Loucy (cell line): ENCODE measurements around the gene CDH13.

Experiments
- H2AFZ ChIP-seq: fragments of 200-600 bp; sonication (generic); 2 replicates; pipeline ENCODE4 v1.6.0; 2016; ENCODE audit warnings: antibody characterized with exemption, mild to moderate bottlenecking, low read length, moderate library complexity
- H3F3A ChIP-seq: fragments of 200-600 bp; 2 replicates; pipeline ENCODE4 v1.6.0; 2016; ENCODE audit warnings: antibody characterized with exemption, low read depth, mild to moderate bottlenecking
- H3K27me3 ChIP-seq: fragments of 200-600 bp; sonication (generic); 2 replicates; pipeline ENCODE4 v1.6.1; 2014; ENCODE audit warnings: low read length, mild to moderate bottlenecking; ENCODE audit not compliant: insufficient read depth, poor library complexity, severe bottlenecking
- H3K36me3 ChIP-seq: fragments of 200-600 bp; sonication (generic); 2 replicates; pipeline ENCODE4 v1.6.1; 2016; ENCODE audit warnings: low read length; ENCODE audit not compliant: insufficient read depth
- H3K4me1 ChIP-seq: fragments of 200-600 bp; sonication (generic); 2 replicates; pipeline ENCODE4 v1.5.1; 2014; ENCODE audit warnings: low read length, mild to moderate bottlenecking; ENCODE audit not compliant: insufficient read depth, poor library complexity, severe bottlenecking
- H3K4me2 ChIP-seq: fragments of 200-600 bp; sonication (generic); 2 replicates; pipeline ENCODE4 v1.6.0; 2014; ENCODE audit warnings: antibody characterized with exemption, low read length, low read depth, mild to moderate bottlenecking; ENCODE audit not compliant: poor library complexity, severe bottlenecking
- H3K4me3 ChIP-seq: fragments of 200-600 bp; sonication (generic); 2 replicates; pipeline ENCODE4 v1.5.1; 2014; ENCODE audit warnings: low read length, mild to moderate bottlenecking, mixed read lengths; ENCODE audit not compliant: poor library complexity, severe bottlenecking
- H3K79me2 ChIP-seq: fragments of 200-600 bp; sonication (generic); 2 replicates; pipeline ENCODE4 v1.6.1; 2014; ENCODE audit warnings: low read length; ENCODE audit not compliant: insufficient read depth
- H3K9ac ChIP-seq: fragments of 200-600 bp; sonication (generic); 2 replicates; pipeline ENCODE4 v1.6.0; 2014; ENCODE audit warnings: mild to moderate bottlenecking, low read depth, low read length, moderate library complexity; ENCODE audit not compliant: poor library complexity, severe bottlenecking
- H3K9me2 ChIP-seq: fragments of 200-600 bp; sonication (generic); replicated peaks from 2 replicates; pipeline ENCODE4 v1.6.1; 2016; ENCODE audit warnings: low read depth, low read length, mixed read lengths
- H3K9me3 ChIP-seq: fragments of 200-600 bp; sonication (generic); 2 replicates; pipeline ENCODE4 v1.6.1; 2014; ENCODE audit warnings: mild to moderate bottlenecking, antibody characterized with exemption, low read length, low read depth; ENCODE audit not compliant: insufficient read depth
- H4K20me1 ChIP-seq: fragments of 200-600 bp; sonication (generic); 2 replicates; pipeline ENCODE4 v1.6.0; 2014; ENCODE audit warnings: antibody characterized with exemption, low read length, mild to moderate bottlenecking; ENCODE audit not compliant: insufficient read depth, poor library complexity, severe bottlenecking
- EZH2phosphoT487 ChIP-seq: fragments of 200-600 bp; IDR thresholded peaks from 2 replicates; pipeline ENCODE4 v1.6.1; 2018; ENCODE audit warnings: antibody characterized with exemption, mild to moderate bottlenecking, moderate library complexity, borderline replicate concordance
- TF ChIP-seq, protein P1 (sequence below): fragments of 200-600 bp; sonication (generic); conservative IDR thresholded peaks from 2 replicates; pipeline ENCODE4 v1.5.1; 2014; ENCODE audit warnings: mild to moderate bottlenecking, antibody characterized with exemption, low read length

Gene CDH13

DNA sequence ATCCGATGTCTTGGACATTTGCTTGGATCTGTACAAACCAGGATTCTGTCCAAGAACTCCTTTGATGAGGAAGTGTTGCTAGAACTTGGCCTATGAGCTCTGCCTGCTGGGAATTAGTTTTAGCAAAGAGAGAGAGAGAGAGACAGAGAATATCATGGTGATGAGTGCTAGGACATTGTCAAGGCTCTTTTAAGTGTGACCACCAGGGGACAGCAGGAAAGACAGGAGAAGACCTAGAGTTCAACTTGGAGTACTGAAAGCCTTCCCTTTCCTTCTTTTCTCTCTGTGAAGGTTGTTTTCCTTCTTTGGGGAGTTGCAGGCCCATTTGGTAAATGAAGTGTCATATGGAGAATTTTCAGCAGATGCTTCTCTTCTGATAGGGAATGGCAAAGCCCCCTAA is 791.8 kb downstream of the CDH13 start:
- Histone ChIP-seq H3K4me1 (no peaks in the 10 kb centered on the region), H3K9me2 (no peaks in the 10 kb centered on the region), H3K9ac (no peak overlapping the region), H3F3A (no peaks in the 10 kb centered on the region), H3K79me2 (no peaks in the 10 kb centered on the region), H3K4me2 (no peak overlapping the region), H3K4me3 (no peak overlapping the region), H4K20me1 (no peaks in the 10 kb centered on the region), H3K36me3 (no peaks in the 10 kb centered on the region), H3K9me3 (no peaks in the 10 kb centered on the region), H3K27me3 (no peaks in the 10 kb centered on the region), H2AFZ (no peak overlapping the region)
- TF ChIP-seq, protein P1, sequence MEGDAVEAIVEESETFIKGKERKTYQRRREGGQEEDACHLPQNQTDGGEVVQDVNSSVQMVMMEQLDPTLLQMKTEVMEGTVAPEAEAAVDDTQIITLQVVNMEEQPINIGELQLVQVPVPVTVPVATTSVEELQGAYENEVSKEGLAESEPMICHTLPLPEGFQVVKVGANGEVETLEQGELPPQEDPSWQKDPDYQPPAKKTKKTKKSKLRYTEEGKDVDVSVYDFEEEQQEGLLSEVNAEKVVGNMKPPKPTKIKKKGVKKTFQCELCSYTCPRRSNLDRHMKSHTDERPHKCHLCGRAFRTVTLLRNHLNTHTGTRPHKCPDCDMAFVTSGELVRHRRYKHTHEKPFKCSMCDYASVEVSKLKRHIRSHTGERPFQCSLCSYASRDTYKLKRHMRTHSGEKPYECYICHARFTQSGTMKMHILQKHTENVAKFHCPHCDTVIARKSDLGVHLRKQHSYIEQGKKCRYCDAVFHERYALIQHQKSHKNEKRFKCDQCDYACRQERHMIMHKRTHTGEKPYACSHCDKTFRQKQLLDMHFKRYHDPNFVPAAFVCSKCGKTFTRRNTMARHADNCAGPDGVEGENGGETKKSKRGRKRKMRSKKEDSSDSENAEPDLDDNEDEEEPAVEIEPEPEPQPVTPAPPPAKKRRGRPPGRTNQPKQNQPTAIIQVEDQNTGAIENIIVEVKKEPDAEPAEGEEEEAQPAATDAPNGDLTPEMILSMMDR = no peak; the same call in 1 of the 2 replicates
- no peak for TF ChIP-seq EZH2phosphoT487

DNA sequence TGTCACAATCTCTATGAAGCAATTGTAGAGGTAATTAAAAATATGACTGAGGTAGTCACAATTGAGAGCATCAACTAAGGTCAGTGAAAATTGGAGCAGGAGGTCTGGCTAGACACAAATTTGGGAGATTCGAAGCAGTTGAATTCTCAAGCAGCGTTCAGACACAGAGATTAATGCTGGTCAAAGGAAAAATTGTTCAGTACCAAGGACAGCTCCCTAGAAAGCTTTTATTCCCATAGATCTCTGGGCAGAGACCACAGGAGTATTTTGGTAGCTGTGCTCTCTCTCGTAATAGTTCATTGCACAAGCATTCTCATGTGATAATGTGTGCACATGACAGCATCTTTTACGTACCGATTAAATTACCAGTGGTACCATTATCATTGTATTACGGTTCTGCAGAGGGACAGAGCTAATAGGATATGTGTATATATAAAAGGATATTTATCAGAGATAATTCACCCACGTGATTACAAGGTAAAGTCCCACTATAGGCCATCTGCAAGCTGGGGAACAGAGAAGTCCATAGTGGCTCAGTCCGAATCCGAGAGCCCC is 793.5 kb downstream of the CDH13 start:
- TF ChIP-seq, protein P1 = no peak
- TF ChIP-seq EZH2phosphoT487 = no peak
- no peaks in the 10 kb centered on the region for H3K9me2 ChIP-seq
- no peaks in the 10 kb centered on the region for H3K4me1 ChIP-seq
- H4K20me1 ChIP-seq = no peaks in the 10 kb centered on the region
- H3K4me2 ChIP-seq = no peak overlapping the region
- no peaks in the 10 kb centered on the region for H3K27me3 ChIP-seq
- H2AFZ ChIP-seq = no peak overlapping the region
- H3K9me3 ChIP-seq = no peaks in the 10 kb centered on the region
- H3F3A ChIP-seq = no peaks in the 10 kb centered on the region
- H3K4me3 ChIP-seq = no peak overlapping the region
- H3K9ac ChIP-seq = no peak overlapping the region
- no peaks in the 10 kb centered on the region for H3K36me3 ChIP-seq
- no peaks in the 10 kb centered on the region for H3K79me2 ChIP-seq

DNA sequence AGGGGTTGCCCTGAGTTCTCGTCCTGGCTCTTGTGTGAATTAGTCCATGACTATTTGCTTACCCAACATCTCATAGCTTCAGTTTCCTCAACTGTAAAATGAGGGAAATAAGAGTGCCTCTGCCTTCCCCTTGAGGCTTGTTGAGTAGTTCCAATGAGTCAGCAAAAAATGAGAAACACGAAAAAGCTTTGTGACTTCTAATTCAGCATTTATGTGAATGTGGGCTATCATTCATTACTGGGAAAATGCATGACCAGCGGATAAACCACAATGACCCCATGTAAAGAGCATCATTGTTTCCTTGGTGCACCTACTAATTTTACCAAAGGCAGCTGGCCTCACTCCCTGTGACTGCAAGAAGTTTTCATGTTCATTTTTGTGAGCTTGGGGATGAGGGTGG is 806.4 kb downstream of the CDH13 start:
- Histone ChIP-seq H3K4me3 (no peak overlapping the region), H4K20me1 (no peaks in the 10 kb centered on the region), H2AFZ (no peak overlapping the region), H3K36me3 (no peaks in the 10 kb centered on the region), H3K79me2 (no peaks in the 10 kb centered on the region), H3F3A (no peaks in the 10 kb centered on the region), H3K27me3 (no peaks in the 10 kb centered on the region), H3K4me1 (no peaks in the 10 kb centered on the region), H3K4me2 (no peak overlapping the region), H3K9ac (no peak overlapping the region), H3K9me2 (no peaks in the 10 kb centered on the region), H3K9me3 (no peaks in the 10 kb centered on the region)
- TF ChIP-seq EZH2phosphoT487 = no peak
- TF ChIP-seq, protein P1 = no peak
